Measurements from ENCODE around the gene MALRD1. TPM values are rescaled to one million over a fixed set of nuclear protein-coding genes. Genes with fewer than 3 reads are reported as not detected.

Gene MALRD1
- total RNA-seq, 1 donor from 2014 or later = 0.40 TPM

DNA sequence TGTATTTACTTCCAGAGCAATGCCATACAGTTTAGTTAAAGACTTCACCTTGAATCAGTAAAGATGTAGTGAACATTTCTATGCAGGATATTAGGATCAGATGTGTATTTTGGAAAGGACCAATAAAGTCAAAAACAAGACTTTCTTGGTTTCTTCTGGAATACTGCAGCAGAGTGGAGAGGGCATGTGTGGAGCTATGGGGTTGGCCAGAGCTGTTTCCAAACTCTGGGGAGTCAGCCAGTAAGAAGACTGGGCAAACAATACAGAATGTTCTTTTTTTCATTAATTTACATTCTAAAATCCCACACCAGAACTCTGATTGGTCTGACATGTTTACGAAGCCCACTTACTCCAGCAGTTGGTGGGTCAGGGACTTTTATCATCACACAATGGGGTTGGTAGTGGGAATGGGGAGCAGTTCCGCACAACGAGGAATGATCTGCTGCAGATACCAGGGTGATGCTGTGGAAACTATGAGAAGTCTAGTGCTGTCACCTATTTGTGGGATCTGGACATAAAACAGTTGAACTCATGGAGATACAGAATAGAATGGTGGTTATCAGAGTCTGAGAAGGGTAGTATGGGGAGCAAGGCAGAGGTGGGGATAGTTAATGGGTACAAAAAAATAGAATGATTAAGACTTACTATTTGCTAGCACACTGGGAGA is 267.7 kb downstream of the MALRD1 start:
- no peak for DNase-seq (ENCODE audit: low spot score)
- intact Hi-C loops (cut with DNase I) = no loop called here

- intact Hi-C loops (cut with DNase I) = no loop called here
- DNase-seq (ENCODE audit: low spot score) = no peak
These were observed 269.4 kb downstream of the MALRD1 start for GRCh38 chr10:19317952-19318351.

DNA sequence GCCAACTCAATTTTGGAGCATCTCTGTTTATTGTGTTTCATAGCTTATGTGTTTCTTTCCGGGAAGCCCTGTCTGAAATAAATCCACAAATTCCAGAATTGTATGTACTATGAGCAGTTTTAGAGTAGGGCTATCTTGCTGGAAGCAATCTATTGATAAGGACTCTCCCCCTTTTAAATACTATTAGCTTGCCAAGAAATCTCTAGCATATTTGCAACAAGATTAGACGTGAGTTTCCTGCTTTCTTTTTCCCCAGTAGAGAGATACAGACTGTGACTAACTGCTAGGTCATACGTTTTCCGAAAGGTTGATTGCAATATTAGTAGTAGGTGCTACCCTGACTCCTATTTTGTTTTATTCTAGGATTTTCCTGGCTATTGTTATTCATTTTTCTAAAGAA is 277.0 kb downstream of the MALRD1 start:
- no peak for DNase-seq (ENCODE audit: low spot score)
- intact Hi-C loops (cut with DNase I) = no loop called here

DNA sequence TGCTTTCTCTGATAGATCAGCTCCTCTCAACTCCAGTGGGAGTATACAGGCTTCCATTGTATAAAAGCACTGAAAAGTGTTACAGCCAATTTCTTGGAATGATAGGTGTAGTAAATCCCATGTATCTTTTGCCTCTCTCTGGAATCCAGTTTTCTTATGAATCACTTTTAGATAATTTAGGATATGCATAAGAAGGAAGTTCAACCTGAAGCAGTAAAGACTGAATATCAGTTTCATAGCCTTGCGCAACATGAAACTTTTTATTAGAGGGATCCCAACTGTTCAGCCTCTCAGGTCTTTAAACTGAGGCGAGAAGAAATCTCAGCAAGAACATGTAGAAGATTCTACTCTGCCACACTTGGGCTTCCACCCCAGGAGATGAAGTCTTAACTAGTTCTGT is 280.0 kb downstream of the MALRD1 start:
- DNase-seq (ENCODE audit: low spot score) = no peak
- intact Hi-C loops (cut with DNase I) = no loop called here

DNA sequence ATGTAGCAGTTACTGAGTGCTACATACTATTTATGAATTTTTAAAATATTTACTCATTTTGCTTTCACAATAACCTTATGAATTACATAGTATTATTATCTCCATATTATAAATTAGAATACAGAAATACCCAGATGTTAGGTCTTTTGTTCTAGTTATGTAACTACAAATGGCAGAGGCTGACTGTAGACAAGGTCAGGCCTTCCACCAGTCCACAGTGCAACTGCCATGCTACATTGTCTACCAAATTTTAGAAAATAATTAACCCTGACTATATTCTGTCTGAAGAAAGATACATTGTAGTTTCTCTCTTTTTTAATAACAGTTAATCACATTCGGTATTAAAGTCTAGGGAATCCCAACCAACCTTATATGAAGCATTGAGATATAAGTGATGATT is 280.9 kb downstream of the MALRD1 start:
- no peak for DNase-seq (ENCODE audit: low spot score)
- intact Hi-C loops (cut with DNase I) = no loop called here

DNA sequence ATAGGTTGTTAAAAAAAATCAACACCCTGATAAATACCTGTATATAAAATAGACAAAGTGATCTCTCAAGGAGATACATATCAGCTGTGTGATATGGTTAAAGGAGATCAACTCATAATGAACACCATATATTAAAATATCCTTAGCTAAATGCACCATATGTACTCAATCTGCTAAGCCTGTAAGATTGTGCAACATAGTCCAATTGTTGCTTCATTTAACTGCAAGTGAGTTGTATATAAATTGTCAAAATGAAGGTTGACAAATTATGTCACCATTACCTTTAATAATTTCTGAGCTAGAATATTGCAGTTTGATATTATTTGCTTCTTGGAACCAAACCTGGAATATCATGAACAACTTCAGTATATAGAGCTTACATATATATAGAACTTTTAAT is 283.7 kb downstream of the MALRD1 start:
- intact Hi-C loops (cut with DNase I) = no loop called here

GRCh38 chr10:19333631-19334030 is 285.0 kb downstream of the MALRD1 start:
- intact Hi-C loops (cut with DNase I) = no loop called here
- DNase-seq (ENCODE audit: low spot score) = no peak

More for the DNA sequence above, 283.7 kb downstream of the MALRD1 start:
- no peak for DNase-seq (ENCODE audit: low spot score)

GRCh38 chr10:19347621-19348020 is 299.0 kb downstream of the MALRD1 start:
- DNase-seq (ENCODE audit: low spot score) = no peak
- intact Hi-C loops (cut with DNase I) = no loop called here

DNA sequence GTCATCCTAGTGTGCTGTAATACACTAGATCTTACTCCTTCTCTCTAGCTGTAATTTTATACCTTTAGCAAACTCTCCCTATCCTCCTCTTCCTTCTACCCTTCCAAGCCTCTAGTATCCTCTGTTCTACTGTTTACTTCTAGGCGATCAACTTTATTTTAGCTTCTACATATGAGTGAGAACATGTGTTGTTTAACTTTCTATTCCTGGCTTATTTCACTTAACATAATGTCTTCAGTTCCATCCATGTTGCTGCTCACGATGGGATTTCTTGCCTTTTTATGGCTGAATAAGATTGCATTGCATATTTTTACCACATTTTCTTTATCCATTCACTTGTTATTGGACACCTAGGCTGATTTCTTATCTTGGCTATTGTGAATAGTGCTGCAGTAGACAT is 318.6 kb downstream of the MALRD1 start:
- intact Hi-C loops (cut with DNase I) = no loop called here
- no peak for DNase-seq (ENCODE audit: low spot score)

- no peak for DNase-seq (ENCODE audit: low spot score)
- intact Hi-C loops (cut with DNase I) = no loop called here
These were observed 325.4 kb downstream of the MALRD1 start for GRCh38 chr10:19373988-19374387.

- intact Hi-C loops (cut with DNase I) = no loop called here
- DNase-seq (ENCODE audit: low spot score) = no peak
These were observed 337.3 kb downstream of the MALRD1 start for GRCh38 chr10:19385846-19386450.

GRCh38 chr10:19408924-19409323 is 360.3 kb downstream of the MALRD1 start:
- intact Hi-C loops (cut with DNase I) = no loop called here
- DNase-seq (ENCODE audit: low spot score) = no peak

DNA sequence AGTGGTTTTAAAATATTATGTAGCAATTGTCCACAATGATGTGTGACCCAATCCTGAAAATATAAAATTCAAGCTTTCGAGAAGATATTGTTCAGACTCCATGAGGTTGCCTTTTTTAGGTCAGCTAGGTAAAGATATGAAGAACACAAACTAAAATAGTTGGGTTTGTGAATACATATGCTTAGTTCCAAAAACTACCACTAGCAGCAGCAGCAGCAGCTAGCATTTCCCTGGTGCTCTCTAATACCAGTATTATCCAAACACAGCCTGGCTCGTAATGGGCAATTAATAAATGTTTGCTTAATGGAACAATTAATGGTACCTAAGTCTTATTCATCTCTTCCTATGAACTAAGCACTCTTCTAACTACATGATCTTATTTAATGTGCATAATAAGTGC is 362.5 kb downstream of the MALRD1 start:
- intact Hi-C loops (cut with DNase I) = no loop called here
- DNase-seq (ENCODE audit: low spot score) = no peak

DNA sequence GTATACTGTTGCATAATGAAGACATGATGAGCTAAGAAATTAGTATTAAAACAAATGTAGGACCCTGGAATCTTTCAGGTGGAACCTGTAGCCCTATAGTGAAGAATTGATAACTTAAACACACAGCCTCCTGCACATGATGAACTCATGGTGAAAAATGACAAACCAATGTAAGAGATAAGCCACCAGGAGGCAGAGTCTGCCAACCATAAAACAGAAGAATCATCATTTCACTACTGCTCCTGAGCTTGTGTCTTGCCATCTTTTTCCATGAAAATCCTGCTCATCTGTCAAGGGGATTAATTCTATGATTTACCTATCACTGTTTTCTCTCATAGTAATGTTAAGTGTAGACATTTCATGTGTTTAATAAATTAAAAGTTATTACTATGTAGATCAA is 363.9 kb downstream of the MALRD1 start:
- intact Hi-C loops (cut with DNase I) = no loop called here
- no peak for DNase-seq (ENCODE audit: low spot score)

DNA sequence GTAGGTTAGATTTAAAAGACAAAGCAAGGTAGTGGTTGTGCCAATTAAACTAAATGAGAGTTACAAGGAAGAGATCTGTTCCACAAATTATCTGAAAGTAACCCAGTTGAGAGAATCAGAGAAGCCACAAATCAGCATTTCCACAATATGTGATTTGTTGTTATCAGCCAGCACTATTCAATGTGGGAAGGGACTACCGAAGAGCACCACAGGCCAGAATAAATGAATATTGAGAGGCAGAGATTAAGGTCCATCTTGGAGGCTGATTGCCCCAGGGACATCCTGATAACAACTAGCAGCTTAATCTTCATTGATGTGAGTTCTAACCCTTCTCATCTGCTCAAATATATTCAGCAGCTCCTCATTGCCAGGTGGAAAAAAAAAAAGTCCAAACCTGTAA is 367.6 kb downstream of the MALRD1 start:
- no peak for DNase-seq (ENCODE audit: low spot score)
- intact Hi-C loops (cut with DNase I) = no loop called here

GRCh38 chr10:19417740-19418139 is 369.1 kb downstream of the MALRD1 start:
- intact Hi-C loops (cut with DNase I) = no loop called here

DNA sequence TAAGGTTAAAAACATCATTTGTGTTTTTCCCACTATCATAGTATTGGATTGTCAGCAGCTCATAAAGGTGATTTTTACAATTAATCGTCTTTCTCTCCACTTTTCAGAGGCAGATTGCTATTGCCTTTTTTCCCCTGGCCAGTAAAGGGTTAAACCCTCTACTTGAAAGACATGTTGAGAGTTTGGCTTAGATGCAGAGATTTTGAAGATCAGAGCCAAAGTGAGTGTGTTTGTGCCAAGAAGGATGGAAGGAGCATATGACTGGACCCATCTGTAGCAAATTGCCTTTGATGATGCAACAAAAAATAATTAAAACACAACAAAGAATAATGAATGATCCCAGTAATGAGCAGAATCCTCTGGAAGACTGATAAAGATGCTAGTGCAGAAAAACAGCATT is 373.1 kb downstream of the MALRD1 start:
- no peak for DNase-seq (ENCODE audit: low spot score)
- intact Hi-C loops (cut with DNase I) = no loop called here

More at GRCh38 chr10:19417740-19418139, 369.1 kb downstream of the MALRD1 start:
- DNase-seq (ENCODE audit: low spot score) = no peak

GRCh38 chr10:19426034-19426433 is 377.4 kb downstream of the MALRD1 start:
- DNase-seq (ENCODE audit: low spot score) = no peak
- intact Hi-C loops (cut with DNase I) = no loop called here

DNA sequence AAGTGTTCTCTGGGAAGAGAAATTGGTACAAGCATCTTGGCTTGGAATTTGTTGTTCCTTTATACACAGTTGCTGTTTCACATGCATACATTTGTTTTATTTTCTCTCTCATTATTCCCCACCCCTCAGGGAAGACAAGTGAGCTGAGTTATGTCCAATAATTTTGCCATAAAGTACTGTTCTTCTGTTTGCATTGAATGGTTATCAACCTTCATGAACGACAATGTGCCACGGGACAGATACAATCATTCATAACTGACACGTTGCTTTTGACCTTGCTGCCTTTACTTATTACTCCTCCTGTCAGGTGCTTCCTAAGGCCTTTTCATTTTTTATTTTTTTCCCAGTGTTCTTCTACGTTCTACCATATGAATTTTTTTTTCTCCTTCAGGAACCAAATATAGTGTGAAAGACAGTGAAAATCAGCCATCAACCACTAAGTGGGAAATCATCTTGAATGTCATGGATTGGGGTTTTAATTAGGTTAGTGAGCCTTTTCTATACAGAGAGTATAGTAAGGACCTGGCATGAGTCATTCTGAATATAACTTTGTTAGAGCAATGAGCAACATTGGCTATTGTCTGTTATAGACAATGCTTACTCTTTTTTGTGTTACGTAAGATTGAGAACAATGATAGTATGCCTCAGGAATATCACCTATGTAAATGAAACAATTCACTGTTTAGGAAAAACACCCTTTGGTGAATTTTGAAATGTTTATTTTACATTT is 383.2 kb downstream of the MALRD1 start:
- intact Hi-C loops (cut with DNase I) = no loop called here
- no peak for DNase-seq (ENCODE audit: low spot score)

GRCh38 chr10:19449860-19450259 is 401.3 kb downstream of the MALRD1 start:
- intact Hi-C loops (cut with DNase I) = no loop called here
- no peak for DNase-seq (ENCODE audit: low spot score)

GRCh38 chr10:19451356-19451755 is 402.8 kb downstream of the MALRD1 start:
- intact Hi-C loops (cut with DNase I) = no loop called here
- no peak for DNase-seq (ENCODE audit: low spot score)
